SIG-M5 treated with dmso at 0.1 percent for 504 hours (cell line): ENCODE measurements around the gene AP3M1.
A peak's percentile ranks its signal among the peaks of the same experiment; 100 is the strongest.

Experiments
- DNase-seq: peaks from one replicate; lab custom pipeline; 2025; ENCODE audit not compliant: unreplicated experiment; lab: John Stamatoyannopoulos, UW

AP3M1 gene

GRCh38 chr10:74117738-74118137, 32.9 kb downstream of the AP3M1 start:
- no peak for DNase-seq

DNA sequence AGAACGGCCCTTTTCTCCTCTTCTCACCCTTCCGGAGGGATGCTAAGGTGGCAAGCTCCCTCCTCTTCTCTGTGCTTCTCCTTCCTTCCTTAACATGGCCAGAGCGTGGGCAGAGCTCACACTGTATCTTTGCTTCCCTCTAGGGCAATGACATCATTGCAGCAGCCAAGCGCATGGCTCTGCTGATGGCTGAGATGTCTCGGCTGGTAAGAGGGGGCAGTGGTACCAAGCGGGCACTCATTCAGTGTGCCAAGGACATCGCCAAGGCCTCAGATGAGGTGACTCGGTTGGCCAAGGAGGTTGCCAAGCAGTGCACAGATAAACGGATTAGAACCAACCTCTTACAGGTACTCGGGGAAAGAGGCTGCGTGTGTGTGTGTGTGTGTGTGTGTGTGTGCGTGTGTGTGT, 36.6 kb downstream of the AP3M1 start:
- DNase-seq = no peak

- DNase-seq = no peak
Observed at GRCh38 chr10:74113546-74113945, 37.1 kb downstream of the AP3M1 start.

DNA sequence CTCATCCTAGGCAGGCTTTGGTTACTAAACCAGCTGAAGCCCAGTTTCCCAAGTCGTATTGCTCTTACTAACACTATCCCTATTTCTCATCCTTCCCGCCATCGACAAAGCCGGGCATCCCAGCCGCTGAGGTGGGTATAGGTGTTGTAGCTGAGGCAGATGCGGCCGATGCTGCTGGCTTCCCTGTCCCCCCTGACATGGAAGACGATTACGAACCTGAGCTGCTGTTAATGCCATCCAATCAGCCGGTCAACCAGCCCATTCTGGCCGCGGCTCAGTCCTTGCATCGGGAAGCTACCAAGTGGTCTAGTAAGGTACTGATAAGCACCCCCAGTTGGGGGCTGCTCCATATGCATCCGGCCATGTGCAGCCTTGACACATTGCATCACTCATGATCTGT, 38.8 kb downstream of the AP3M1 start:
- no peak for DNase-seq

DNA sequence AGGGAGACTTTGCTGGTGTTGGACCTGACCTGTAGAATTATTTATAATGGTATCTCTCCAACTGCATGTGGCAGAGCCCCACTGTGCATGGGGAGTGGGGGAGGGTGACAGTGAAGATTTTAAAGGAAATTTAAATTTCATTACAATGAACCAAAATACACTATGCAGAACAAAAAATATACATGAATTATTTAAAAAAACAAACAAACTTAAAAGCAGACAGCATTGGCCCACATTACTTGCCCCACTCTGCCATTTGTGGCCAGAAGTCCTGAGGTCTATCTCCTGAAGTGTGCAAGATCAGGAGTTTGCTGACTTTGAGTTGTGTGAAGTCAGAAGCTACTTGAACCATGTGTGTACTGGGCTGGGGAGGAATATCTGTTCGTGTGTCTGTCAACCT, 40.5 kb downstream of the AP3M1 start:
- DNase-seq = no peak

- DNase-seq = no peak
Observed at GRCh38 chr10:74109452-74109851, 41.2 kb downstream of the AP3M1 start.

GRCh38 chr10:74107391-74107790, 43.2 kb downstream of the AP3M1 start:
- no peak for DNase-seq

- DNase-seq = no peak
Observed at GRCh38 chr10:74104996-74105395, 45.6 kb downstream of the AP3M1 start.

DNA sequence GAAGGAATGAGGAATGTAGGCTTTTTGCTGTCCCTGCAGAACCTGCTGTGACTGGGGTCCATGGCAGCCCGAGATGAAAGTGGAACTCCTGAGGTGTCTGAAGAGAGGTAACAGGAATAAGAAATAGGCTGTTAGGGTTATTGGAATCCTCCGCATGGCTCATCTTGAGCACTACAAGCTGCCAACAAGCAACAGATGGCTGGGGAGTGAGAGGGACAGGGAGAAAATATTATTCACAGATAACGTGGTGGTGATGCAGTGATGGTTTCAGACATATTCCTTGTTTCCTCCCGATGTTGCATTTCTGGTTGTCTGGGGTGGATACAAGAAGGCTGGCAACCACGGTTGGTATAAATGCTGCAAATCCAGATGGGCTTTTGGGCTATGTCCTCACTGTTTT, 46.1 kb downstream of the AP3M1 start:
- no peak for DNase-seq

- DNase-seq = peak; percentile 43
Observed at GRCh38 chr10:74103560-74104258, 46.9 kb downstream of the AP3M1 start.

DNA sequence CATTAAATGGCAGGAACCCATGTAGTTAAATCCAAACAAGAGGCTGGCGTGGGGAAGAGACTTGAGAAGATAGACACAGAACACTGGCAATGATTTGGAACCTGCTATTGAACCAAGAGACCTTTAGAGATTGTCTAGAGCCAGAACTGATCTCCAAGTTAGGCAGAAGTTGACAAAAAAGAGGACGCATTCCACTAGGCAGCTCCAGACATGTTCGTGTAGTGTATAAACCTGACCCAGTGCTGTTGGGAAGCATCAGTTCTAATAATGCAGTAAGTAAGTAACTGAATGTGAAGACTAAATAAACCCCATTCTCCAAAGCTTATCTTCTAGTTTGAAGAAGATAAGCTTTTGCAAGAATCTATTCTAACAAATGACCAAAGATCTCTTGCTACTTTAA, 50.8 kb downstream of the AP3M1 start:
- DNase-seq = no peak

GRCh38 chr10:74099420-74099819, 51.2 kb downstream of the AP3M1 start:
- DNase-seq = no peak

GRCh38 chr10:74097776-74098175, 52.9 kb downstream of the AP3M1 start:
- no peak for DNase-seq

DNA sequence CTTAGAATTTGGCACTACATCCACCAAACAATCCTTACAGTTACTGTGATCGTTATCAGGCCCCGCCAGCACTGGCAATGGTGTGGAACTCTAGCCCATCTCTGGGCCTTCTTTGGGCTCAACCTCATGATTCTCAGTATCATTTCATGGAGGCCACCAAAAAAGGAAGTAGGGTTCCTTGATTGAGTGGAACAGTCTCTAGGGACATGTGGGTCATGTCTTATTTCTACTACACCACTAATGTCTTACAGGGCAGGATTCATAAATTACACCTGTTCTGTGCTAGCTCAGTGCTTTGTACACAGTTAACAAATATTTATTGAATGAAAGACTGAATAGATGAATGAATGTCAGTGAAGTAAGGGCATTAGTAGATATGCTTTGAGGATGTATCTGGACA, 53.9 kb downstream of the AP3M1 start:
- DNase-seq = no peak

GRCh38 chr10:74094231-74094630, 56.4 kb downstream of the AP3M1 start:
- DNase-seq = no peak

- DNase-seq = no peak
Observed at GRCh38 chr10:74093530-74094164, 57.0 kb downstream of the AP3M1 start.

DNA sequence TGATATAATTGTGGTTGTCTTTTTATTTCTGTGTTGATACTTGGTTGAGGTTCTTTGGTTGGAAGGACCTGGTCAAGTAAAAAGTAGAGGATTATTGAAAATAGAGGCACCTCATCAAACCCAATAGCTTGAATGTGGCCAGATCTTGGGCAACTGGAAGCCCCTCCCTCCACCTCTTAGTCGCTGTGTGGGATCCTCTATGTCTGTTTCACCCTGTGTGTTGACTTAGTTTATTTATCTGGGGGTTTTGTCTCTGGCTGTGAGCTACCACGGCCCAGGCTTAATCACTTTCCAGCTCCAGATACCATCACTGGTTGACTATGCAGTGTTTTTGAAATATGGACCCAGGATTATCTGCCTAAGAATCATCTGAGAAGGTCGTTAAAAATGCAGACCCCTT, 58.3 kb downstream of the AP3M1 start:
- DNase-seq = no peak

- DNase-seq = no peak
Observed at GRCh38 chr10:74088722-74089121, 61.9 kb downstream of the AP3M1 start.

GRCh38 chr10:74086317-74086716, 64.3 kb downstream of the AP3M1 start:
- no peak for DNase-seq

DNA sequence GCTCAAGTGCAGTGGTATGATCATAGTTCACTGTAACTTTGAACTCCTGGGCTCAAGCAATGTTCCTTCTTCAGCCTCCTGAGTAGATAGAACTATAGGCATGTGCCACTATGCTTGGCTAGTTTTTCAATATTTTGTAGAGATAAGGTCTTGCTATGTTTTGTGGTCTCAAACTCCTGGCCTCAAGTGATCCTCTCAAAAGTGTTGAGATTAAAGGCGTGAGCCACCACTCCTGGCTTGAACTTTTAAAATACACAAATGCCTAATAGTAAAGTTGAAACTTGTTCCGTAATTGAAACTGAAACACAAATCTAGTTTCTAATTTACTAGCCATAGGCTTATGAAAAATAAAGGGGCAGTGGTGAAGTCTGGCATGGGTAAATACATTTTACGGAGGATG, 65.7 kb downstream of the AP3M1 start:
- DNase-seq = no peak

- DNase-seq = no peak
Observed at GRCh38 chr10:74083304-74083703, 67.3 kb downstream of the AP3M1 start.

DNA sequence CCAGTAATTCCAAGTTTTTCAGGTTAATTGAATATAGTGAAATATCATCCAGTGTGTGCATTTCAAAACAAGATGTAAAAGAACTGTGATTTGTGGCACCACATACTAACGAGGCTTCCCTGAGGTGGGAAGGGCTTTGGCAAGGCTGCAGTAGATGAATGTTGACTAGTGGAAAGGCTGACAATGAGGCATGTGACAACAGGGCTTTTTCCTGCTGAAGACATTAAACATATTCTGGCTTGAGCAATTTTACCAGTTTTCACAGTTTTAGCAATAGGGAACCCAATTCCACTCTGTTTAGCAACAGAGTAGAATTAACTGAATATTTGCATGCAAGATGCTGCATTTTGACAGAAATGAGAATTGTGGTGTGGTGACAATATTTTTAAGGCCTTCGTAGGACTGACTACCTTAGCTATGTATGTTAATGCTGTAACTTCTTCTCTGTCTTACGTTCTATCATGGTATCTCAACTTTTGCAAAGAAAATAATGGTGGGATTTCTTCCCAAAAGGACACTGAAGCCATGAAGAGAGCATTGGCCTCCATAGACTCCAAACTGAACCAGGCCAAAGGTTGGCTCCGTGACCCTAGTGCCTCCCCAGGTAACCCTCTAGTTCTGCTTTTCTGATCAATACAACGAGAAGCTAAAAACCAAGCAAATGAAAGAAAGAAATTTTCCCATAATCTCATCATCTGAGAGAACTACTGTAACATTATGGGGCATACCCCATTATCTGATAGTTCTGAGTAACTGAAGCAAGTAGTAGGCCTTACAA, 68.5 kb downstream of the AP3M1 start:
- DNase-seq = no peak
